Measurements from ENCODE around the gene KCNN1.
"Not testable (repeated sequence)": the region's sequence is repeated elsewhere in the genome, so short reads cannot be mapped to it uniquely, and the experiment has no call there.

KCNN1 gene

DNA sequence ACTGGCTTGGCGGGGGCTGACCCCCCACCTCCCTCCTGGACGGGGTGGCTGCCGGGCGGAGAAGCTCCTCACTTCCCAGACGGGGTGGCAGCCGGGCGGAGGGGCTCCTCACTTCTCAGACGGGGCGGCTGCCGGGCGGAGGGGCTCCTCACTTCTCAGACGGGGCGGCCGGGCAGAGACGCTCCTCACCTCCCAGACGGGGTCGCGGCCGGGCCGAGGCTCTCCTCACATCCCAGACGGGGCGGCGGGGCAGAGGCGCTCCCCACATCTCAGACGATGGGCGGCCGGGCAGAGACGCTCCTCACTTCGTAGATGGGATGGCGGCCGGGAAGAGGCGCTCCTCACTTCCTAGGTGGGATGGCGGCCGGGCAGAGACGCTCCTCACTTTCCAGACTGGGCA lies 38.8 kb downstream of the KCNN1 start:
- not testable (repeated sequence) for H2BK15ac ChIP-seq (ENCODE audit: low read depth, poor library complexity, severe bottlenecking); DNase-seq; H3K4me3 ChIP-seq (ENCODE audit: insufficient read depth in 1 of 2, low read depth in 1 of 2, low read length in 2 of 2); H2BK12ac ChIP-seq (ENCODE audit: low read length in 2 of 2); H3K18ac ChIP-seq (ENCODE audit: low read depth in 1 of 2, low read length in 2 of 2); H4K8ac ChIP-seq (ENCODE audit: low read length); H4K91ac ChIP-seq (ENCODE audit: low read length); H3K23ac ChIP-seq (ENCODE audit: low read length in 2 of 2); H2AFZ ChIP-seq (ENCODE audit: low read depth, low read length); H3K27me3 ChIP-seq (ENCODE audit: control insufficient read depth in 1 of 2, insufficient read depth in 1 of 2, low read length in 2 of 2); H2BK120ac ChIP-seq (ENCODE audit: low read depth, low read length); H3K9me3 ChIP-seq (ENCODE audit: control insufficient read depth, low read length); H2AK5ac ChIP-seq (ENCODE audit: low read length, severe bottlenecking); H3K4ac ChIP-seq (ENCODE audit: low read depth in 1 of 2, low read length in 2 of 2); H3K4me2 ChIP-seq (ENCODE audit: low read length, poor library complexity, severe bottlenecking); H2BK5ac ChIP-seq (ENCODE audit: low read depth, low read length, poor library complexity, severe bottlenecking); H3K27ac ChIP-seq (ENCODE audit: low read length, poor library complexity, severe bottlenecking); H3K9ac ChIP-seq (ENCODE audit: low read length); H3K14ac ChIP-seq (ENCODE audit: low read length in 2 of 2)
- 99% methylated on average over 12 of the region's 35 CpGs for WGBS
- Histone ChIP-seq H3K36me3 (ENCODE audit: control insufficient read depth in 1 of 2, insufficient read depth in 2 of 2, low read depth in 1 of 2, low read length in 2 of 2) (peaks cover 19% of the 10 kb centered on the region in 2 experiments), H3K79me1 (replicated peaks; ENCODE audit: low read length, poor library complexity, severe bottlenecking) (peaks cover 14% of the 10 kb centered on the region), H3K4me1 (ENCODE audit: control insufficient read depth, insufficient read depth, low read depth, low read length) (peaks cover 34% of the 10 kb centered on the region)

DNA sequence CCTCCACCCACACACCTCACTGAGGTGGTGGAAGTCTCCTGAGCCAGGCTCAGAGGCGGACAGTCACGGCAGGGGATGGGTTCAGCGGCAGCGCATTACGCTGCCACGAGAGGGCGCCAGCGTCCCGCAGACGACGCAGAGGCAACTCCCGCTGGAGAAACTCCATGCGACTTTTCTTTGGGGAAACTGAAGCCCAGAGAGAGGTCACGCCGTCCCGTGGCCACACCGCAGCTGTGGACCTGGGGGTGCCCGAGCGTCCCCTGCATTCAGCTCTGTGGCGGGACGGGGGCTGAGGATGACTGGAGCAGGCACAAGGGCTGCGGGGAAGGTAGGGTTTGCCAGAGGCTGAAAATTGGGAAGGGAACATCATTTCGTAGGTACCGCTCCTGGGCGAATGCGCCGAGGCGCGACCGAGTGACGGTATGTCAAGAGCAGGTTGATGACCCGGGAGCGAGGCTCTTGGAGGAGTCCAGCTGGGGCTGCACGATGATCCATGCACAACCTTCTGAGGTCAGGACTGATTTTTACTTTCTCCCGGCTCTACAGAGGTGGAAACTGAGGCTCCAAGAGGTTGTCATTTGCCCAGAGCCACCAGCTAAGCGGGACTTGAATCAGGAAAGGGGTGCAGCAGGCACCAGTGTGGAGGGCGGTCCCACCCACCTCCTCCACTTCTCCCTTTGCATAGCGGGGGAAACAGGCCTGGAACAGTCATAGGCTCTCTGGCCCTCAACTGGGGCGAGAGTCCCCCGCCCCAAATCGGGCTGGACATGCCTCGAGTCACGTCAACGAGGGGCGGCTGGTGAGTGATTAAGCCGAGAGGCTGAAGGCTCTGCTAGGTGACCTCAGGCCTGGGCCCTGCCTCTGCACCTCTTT lies 40.4 kb downstream of the KCNN1 start:
- peak overlapping the region; percentile 14 to 77 for H3K18ac ChIP-seq (ENCODE audit: low read depth in 1 of 2, low read length in 2 of 2)
- H3K27ac ChIP-seq (ENCODE audit: low read length, poor library complexity, severe bottlenecking), result no peak overlapping the region
- peaks cover 23% of the 10 kb centered on the region for H3K4me1 ChIP-seq (ENCODE audit: control insufficient read depth, insufficient read depth, low read depth, low read length)
- H2BK120ac ChIP-seq (ENCODE audit: low read depth, low read length), result no peak overlapping the region
- H2AFZ ChIP-seq (ENCODE audit: low read depth, low read length), result peak overlapping the region; percentile 93
- peak overlapping the region; percentile 37 for H4K91ac ChIP-seq (ENCODE audit: low read length)
- peak overlapping the region in 1 of 2 experiments; percentile 60 for H3K4ac ChIP-seq (ENCODE audit: low read depth in 1 of 2, low read length in 2 of 2)
- DNase-seq, result peak; percentile 81
- H2BK12ac ChIP-seq (ENCODE audit: low read length in 2 of 2), result peak overlapping the region; percentile 11 to 45
- H3K27me3 ChIP-seq (ENCODE audit: control insufficient read depth in 1 of 2, insufficient read depth in 1 of 2, low read length in 2 of 2), result no peaks in the 10 kb centered on the region
- peak overlapping the region; percentile 53 to 79 for H3K4me3 ChIP-seq (ENCODE audit: insufficient read depth in 1 of 2, low read depth in 1 of 2, low read length in 2 of 2)
- 2% methylated on average over 45 of the region's 46 CpGs for WGBS
- no peak overlapping the region for H2BK5ac ChIP-seq (ENCODE audit: low read depth, low read length, poor library complexity, severe bottlenecking)
- no peak overlapping the region for H3K14ac ChIP-seq (ENCODE audit: low read length in 2 of 2)
- peak overlapping the region in 1 of 2 experiments; percentile 84 for H3K23ac ChIP-seq (ENCODE audit: low read length in 2 of 2)
- peak overlapping the region; percentile 80 for H3K9ac ChIP-seq (ENCODE audit: low read length)
- H2BK15ac ChIP-seq (ENCODE audit: low read depth, poor library complexity, severe bottlenecking), result no peak overlapping the region
- peaks cover 24 to 31% of the 10 kb centered on the region in 2 experiments for H3K36me3 ChIP-seq (ENCODE audit: control insufficient read depth in 1 of 2, insufficient read depth in 2 of 2, low read depth in 1 of 2, low read length in 2 of 2)
- H3K9me3 ChIP-seq (ENCODE audit: control insufficient read depth, low read length), result no peaks in the 10 kb centered on the region
- peak overlapping the region; percentile 93 for H3K4me2 ChIP-seq (ENCODE audit: low read length, poor library complexity, severe bottlenecking)
- H4K8ac ChIP-seq (ENCODE audit: low read length), result no peak overlapping the region
- peaks cover 9% of the 10 kb centered on the region for H3K79me1 ChIP-seq (replicated peaks; ENCODE audit: low read length, poor library complexity, severe bottlenecking)
- H2AK5ac ChIP-seq (ENCODE audit: low read length, severe bottlenecking), result no peak overlapping the region

DNA sequence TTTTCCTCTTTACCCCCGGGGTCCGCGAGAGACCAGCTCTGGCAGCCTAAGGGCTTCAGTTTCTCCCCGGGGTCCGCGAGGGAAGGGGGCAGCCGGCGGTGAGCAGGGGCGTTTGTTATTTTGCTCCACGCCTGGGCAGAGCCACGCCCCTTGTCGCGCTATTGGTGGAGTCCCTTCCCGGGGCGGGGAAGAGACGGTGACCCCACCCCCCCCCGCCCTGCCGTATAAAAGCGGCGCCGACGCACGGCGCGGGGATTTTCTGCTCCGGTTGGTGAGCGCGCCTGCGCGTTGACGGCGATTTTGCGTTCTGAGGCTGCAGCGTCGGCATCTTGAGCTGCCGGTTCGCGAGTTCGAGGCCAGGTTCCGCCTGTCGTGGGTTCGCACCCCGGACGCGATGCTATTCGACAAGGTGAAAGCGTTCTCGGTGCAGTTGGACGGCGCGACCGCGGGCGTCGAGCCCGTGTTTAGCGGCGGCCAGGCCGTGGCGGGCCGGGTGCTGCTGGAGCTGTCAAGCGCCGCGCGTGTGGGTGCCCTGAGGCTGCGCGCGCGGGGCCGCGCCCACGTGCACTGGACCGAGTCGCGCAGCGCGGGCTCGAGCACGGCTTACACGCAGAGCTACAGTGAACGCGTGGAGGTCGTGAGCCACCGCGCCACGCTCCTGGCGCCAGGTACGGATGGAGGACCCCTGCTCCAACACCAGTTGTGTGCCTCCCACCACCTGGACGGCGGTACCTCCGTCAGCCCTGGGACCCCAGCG lies 41.2 kb downstream of the KCNN1 start, which contains the start of gene ARRDC2:
Gene ARRDC2, plus strand, starts transcription at position 254 of the 757 bp plus-strand sequence. Its CDS starts 141 bp downstream, at position 395.
- Histone ChIP-seq H4K8ac (ENCODE audit: low read length) (peak within 1 kb of the TSS; percentile 99), H3K18ac (ENCODE audit: low read depth in 1 of 2, low read length in 2 of 2) (peak within 1 kb of the TSS; percentile 98), H3K9ac (ENCODE audit: low read length) (peak within 1 kb of the TSS; percentile 80), H3K79me1 (replicated peaks; ENCODE audit: low read length, poor library complexity, severe bottlenecking) (peaks cover 6% of the 10 kb centered on the region), H3K36me3 (ENCODE audit: control insufficient read depth in 1 of 2, insufficient read depth in 2 of 2, low read depth in 1 of 2, low read length in 2 of 2) (peaks cover 29 to 40% of the 10 kb centered on the region in 2 experiments), H3K23ac (ENCODE audit: low read length in 2 of 2) (peak within 1 kb of the TSS in 1 of 2 experiments; percentile 84), H2BK15ac (ENCODE audit: low read depth, poor library complexity, severe bottlenecking) (no peak within 1 kb of the TSS), H3K4ac (ENCODE audit: low read depth in 1 of 2, low read length in 2 of 2) (peak within 1 kb of the TSS; percentile 96 to 97), H3K4me2 (ENCODE audit: low read length, poor library complexity, severe bottlenecking) (peak within 1 kb of the TSS; percentile 93), H4K91ac (ENCODE audit: low read length) (peak within 1 kb of the TSS; percentile 98), H3K4me1 (ENCODE audit: control insufficient read depth, insufficient read depth, low read depth, low read length) (peaks cover 24% of the 10 kb centered on the region), H2AK5ac (ENCODE audit: low read length, severe bottlenecking) (peak within 1 kb of the TSS; percentile 89), H2BK12ac (ENCODE audit: low read length in 2 of 2) (peak within 1 kb of the TSS; percentile 11 to 88), H2AFZ (ENCODE audit: low read depth, low read length) (peak within 1 kb of the TSS; percentile 93), H2BK120ac (ENCODE audit: low read depth, low read length) (peak within 1 kb of the TSS; percentile 30), H2BK5ac (ENCODE audit: low read depth, low read length, poor library complexity, severe bottlenecking) (no peak within 1 kb of the TSS), H3K9me3 (ENCODE audit: control insufficient read depth, low read length) (no peaks in the 10 kb centered on the region), H3K14ac (ENCODE audit: low read length in 2 of 2) (peak within 1 kb of the TSS in 1 of 2 experiments; percentile 95), H3K27me3 (ENCODE audit: control insufficient read depth in 1 of 2, insufficient read depth in 1 of 2, low read length in 2 of 2) (no peaks in the 10 kb centered on the region), H3K4me3 (ENCODE audit: insufficient read depth in 1 of 2, low read depth in 1 of 2, low read length in 2 of 2) (peak within 1 kb of the TSS; percentile 53 to 79), H3K27ac (ENCODE audit: low read length, poor library complexity, severe bottlenecking) (no peak within 1 kb of the TSS)
- WGBS, result 28% methylated on average over 92 of the region's 92 CpGs
- peak; percentile 91 for DNase-seq

DNA sequence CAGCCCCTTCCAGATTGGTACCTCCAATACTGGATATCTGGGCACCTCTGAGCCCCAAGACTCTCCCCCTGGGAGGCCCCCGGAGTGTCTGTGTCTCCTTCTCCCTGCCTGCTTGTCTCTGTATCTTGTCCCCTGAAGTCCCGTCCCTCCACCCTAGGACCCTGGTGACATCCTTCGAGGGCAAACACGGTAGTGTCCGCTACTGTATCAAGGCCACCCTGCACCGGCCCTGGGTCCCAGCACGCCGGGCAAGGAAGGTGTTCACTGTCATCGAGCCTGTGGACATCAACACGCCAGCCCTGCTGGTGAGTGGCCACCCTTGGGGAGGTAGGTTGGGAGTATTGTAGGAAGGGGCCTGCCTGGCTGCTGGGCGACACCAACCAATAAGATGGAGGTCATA lies 41.9 kb downstream of the KCNN1 start:
- Histone ChIP-seq H2BK15ac (ENCODE audit: low read depth, poor library complexity, severe bottlenecking) (no peak overlapping the region), H3K9ac (ENCODE audit: low read length) (no peak overlapping the region), H3K14ac (ENCODE audit: low read length in 2 of 2) (no peak overlapping the region), H2AFZ (ENCODE audit: low read depth, low read length) (no peak overlapping the region), H3K27ac (ENCODE audit: low read length, poor library complexity, severe bottlenecking) (no peak overlapping the region), H3K27me3 (ENCODE audit: control insufficient read depth in 1 of 2, insufficient read depth in 1 of 2, low read length in 2 of 2) (no peaks in the 10 kb centered on the region), H3K23ac (ENCODE audit: low read length in 2 of 2) (no peak overlapping the region), H2BK12ac (ENCODE audit: low read length in 2 of 2) (no peak overlapping the region), H4K91ac (ENCODE audit: low read length) (no peak overlapping the region), H3K4me2 (ENCODE audit: low read length, poor library complexity, severe bottlenecking) (no peak overlapping the region), H3K9me3 (ENCODE audit: control insufficient read depth, low read length) (no peaks in the 10 kb centered on the region), H3K4ac (ENCODE audit: low read depth in 1 of 2, low read length in 2 of 2) (no peak overlapping the region), H3K4me3 (ENCODE audit: insufficient read depth in 1 of 2, low read depth in 1 of 2, low read length in 2 of 2) (peak overlapping the region in 1 of 2 experiments; percentile 79), H3K18ac (ENCODE audit: low read depth in 1 of 2, low read length in 2 of 2) (no peak overlapping the region), H4K8ac (ENCODE audit: low read length) (no peak overlapping the region), H3K79me1 (replicated peaks; ENCODE audit: low read length, poor library complexity, severe bottlenecking) (peaks cover 6% of the 10 kb centered on the region), H3K4me1 (ENCODE audit: control insufficient read depth, insufficient read depth, low read depth, low read length) (peaks cover 31% of the 10 kb centered on the region), H2AK5ac (ENCODE audit: low read length, severe bottlenecking) (no peak overlapping the region), H3K36me3 (ENCODE audit: control insufficient read depth in 1 of 2, insufficient read depth in 2 of 2, low read depth in 1 of 2, low read length in 2 of 2) (peaks cover 29 to 47% of the 10 kb centered on the region in 2 experiments), H2BK120ac (ENCODE audit: low read depth, low read length) (no peak overlapping the region), H2BK5ac (ENCODE audit: low read depth, low read length, poor library complexity, severe bottlenecking) (no peak overlapping the region)
- 97% methylated on average over 11 of the region's 11 CpGs for WGBS
- no peak for DNase-seq

Data from mesenchymal stem cell (in vitro differentiated cells and primary cell).